ENCODE measurements around the gene USP5. TPM values are rescaled to one million over a fixed set of nuclear protein-coding genes. Genes with fewer than 3 reads are reported as not detected.
A peak's percentile ranks its signal among the peaks of the same experiment; 100 is the strongest.
"Not testable (repeated sequence)": the region's sequence is repeated elsewhere in the genome, so short reads cannot be mapped to it uniquely, and the experiment has no call there.

Gene USP5
- total and polyA plus RNA-seq, 3 donors from 2014 or later, result 96.1 to 154 (median 97.5) TPM

- H3K36me3 ChIP-seq (ENCODE audit: low read depth, missing control alignments), result no peaks in the 10 kb centered on the region
- no peaks in the 10 kb centered on the region for H3K27me3 ChIP-seq
- no peaks in the 10 kb centered on the region for H3K9me3 ChIP-seq
- peak overlapping the region; percentile 90 to 95 for H3K27ac ChIP-seq
- WGBS, 2 donors, result 4 to 5% methylated on average over 5 to 30 of the region's 33 CpGs
- DNase-seq, result no peak
- H3K4me3 ChIP-seq, result peak overlapping the region; percentile 90
- intact Hi-C loops (cut with DNase I; ENCODE audit: low total_unique reads), result no loop called here
- TF ChIP-seq CTCF (IDR thresholded peaks at IDR 0.05), result no peak
- no peak for TF ChIP-seq POLR2A (IDR thresholded peaks at IDR 0.05)
- H3K4me1 ChIP-seq, result peaks cover 29% of the 10 kb centered on the region
Measured at GRCh38 chr12:6866920-6867412, 15.0 kb downstream of the USP5 start.

- H3K36me3 ChIP-seq (ENCODE audit: low read depth, missing control alignments), result no peaks in the 10 kb centered on the region
- peak; percentile 76 for TF ChIP-seq POLR2A (IDR thresholded peaks at IDR 0.05)
- TF ChIP-seq CTCF (IDR thresholded peaks at IDR 0.05), result no peak
- peak within 1 kb of the TSS; percentile 90 to 95 for H3K27ac ChIP-seq
- intact Hi-C loops (cut with DNase I; ENCODE audit: low total_unique reads), result no loop called here
- WGBS, 2 donors, result 0% methylated on average over 18 to 51 of the region's 86 CpGs
- no peaks in the 10 kb centered on the region for H3K27me3 ChIP-seq
- no peaks in the 10 kb centered on the region for H3K9me3 ChIP-seq
- peak within 1 kb of the TSS; percentile 90 for H3K4me3 ChIP-seq
- DNase-seq, result peak; percentile 90
- peaks cover 35% of the 10 kb centered on the region for H3K4me1 ChIP-seq
Measured at GRCh38 chr12:6867413-6868210, 15.7 kb downstream of the USP5 start, which contains the start of gene TPI1. TPI1 (plus strand) TSS chr12:6867531; CDS start chr12:6867567, 36 bp downstream.

GRCh38 chr12:6868211-6869048, 16.5 kb downstream of the USP5 start:
- intact Hi-C loops (cut with DNase I; ENCODE audit: low total_unique reads), result no loop called here
- Histone ChIP-seq H3K4me1 (peaks cover 35% of the 10 kb centered on the region), H3K36me3 (ENCODE audit: low read depth, missing control alignments) (no peaks in the 10 kb centered on the region), H3K4me3 (peak overlapping the region; percentile 90), H3K27ac (peak overlapping the region; percentile 90 to 95), H3K9me3 (no peaks in the 10 kb centered on the region), H3K27me3 (no peaks in the 10 kb centered on the region)
- DNase-seq, result no peak
- no peak for TF ChIP-seq POLR2A (IDR thresholded peaks at IDR 0.05)
- no peak for TF ChIP-seq CTCF (IDR thresholded peaks at IDR 0.05)
- WGBS, 2 donors, result 3 to 4% methylated on average over 19 to 22 of the region's 22 CpGs

- no peak for TF ChIP-seq POLR2A (IDR thresholded peaks at IDR 0.05)
- TF ChIP-seq CTCF (IDR thresholded peaks at IDR 0.05), result peak; percentile 81 to 96 (median 87)
- Histone ChIP-seq H3K27me3 (no peaks in the 10 kb centered on the region), H3K9me3 (no peaks in the 10 kb centered on the region), H3K4me3 (peak overlapping the region in 1 of 2 donors; percentile 90), H3K27ac (peak overlapping the region; percentile 90 to 95), H3K4me1 (peaks cover 40% of the 10 kb centered on the region), H3K36me3 (ENCODE audit: low read depth, missing control alignments) (no peaks in the 10 kb centered on the region)
- peak; percentile 83 for DNase-seq
- intact Hi-C loops (cut with DNase I; ENCODE audit: low total_unique reads), result no loop called here
- 36 to 37% methylated on average over 9 to 12 of the region's 12 CpGs for WGBS, 2 donors
Measured at GRCh38 chr12:6869049-6870021, 17.4 kb downstream of the USP5 start.

- intact Hi-C loops (cut with DNase I; ENCODE audit: low total_unique reads); H3K27me3 ChIP-seq; H3K27ac ChIP-seq; H3K36me3 ChIP-seq (ENCODE audit: low read depth, missing control alignments); DNase-seq; H3K4me3 ChIP-seq; H3K9me3 ChIP-seq: not testable (repeated sequence)
- peaks cover 40% of the 10 kb centered on the region for H3K4me1 ChIP-seq
- 56 to 92% methylated on average over 4 of the region's 4 CpGs for WGBS, 2 donors
Measured at GRCh38 chr12:6870304-6870703, 18.4 kb downstream of the USP5 start.

All from testis (tissue), 3 donors.